NCI-H524 treated with DMSO at 0.1 percent for 48 hours (cell line): ENCODE results near the gene SPIRE2.
A peak's percentile ranks its signal among the peaks of the same experiment; 100 is the strongest.
"Not testable (repeated sequence)": the region's sequence is repeated elsewhere in the genome, so short reads cannot be mapped to it uniquely, and the experiment has no call there.

ENCODE experiments used
- DNase-seq: peaks from one replicate; lab custom pipeline; 2025; lab: John Stamatoyannopoulos, UW

SPIRE2 gene

GRCh38 chr16:89867918-89868317 is 39.6 kb downstream of the SPIRE2 start:
- DNase-seq: no peak

- no peak for DNase-seq
Measured at GRCh38 chr16:89869911-89870310, 41.6 kb downstream of the SPIRE2 start.

GRCh38 chr16:89870440-89870839 is 42.2 kb downstream of the SPIRE2 start:
- no peak for DNase-seq

- no peak for DNase-seq
Measured at GRCh38 chr16:89871895-89872294, 43.6 kb downstream of the SPIRE2 start.

- DNase-seq: peak; percentile 54
Measured at GRCh38 chr16:89873109-89873971, 45.1 kb downstream of the SPIRE2 start, which contains the start of gene TCF25. Gene TCF25, plus strand, starts transcription at chr16:89873592. Its CDS starts 76 bp downstream, at chr16:89873668.

GRCh38 chr16:89873972-89874689 is 45.9 kb downstream of the SPIRE2 start:
- DNase-seq: peak; percentile 5

- DNase-seq: not testable (repeated sequence)
Measured at GRCh38 chr16:89879123-89879522, 50.8 kb downstream of the SPIRE2 start.

GRCh38 chr16:89880477-89881367 is 52.4 kb downstream of the SPIRE2 start:
- no peak for DNase-seq

- no peak for DNase-seq
Measured at GRCh38 chr16:89881368-89881730, 53.1 kb downstream of the SPIRE2 start.

- DNase-seq: no peak
Measured at GRCh38 chr16:89883346-89884040, 55.2 kb downstream of the SPIRE2 start.

GRCh38 chr16:89884041-89884421 is 55.8 kb downstream of the SPIRE2 start:
- DNase-seq: no peak

GRCh38 chr16:89887243-89887642 is 59.0 kb downstream of the SPIRE2 start:
- no peak for DNase-seq

GRCh38 chr16:89890200-89890599 is 61.9 kb downstream of the SPIRE2 start:
- no peak for DNase-seq

- DNase-seq: no peak
Measured at GRCh38 chr16:89890886-89891657, 62.8 kb downstream of the SPIRE2 start.

GRCh38 chr16:89892055-89892630 is 63.9 kb downstream of the SPIRE2 start:
- DNase-seq: no peak

GRCh38 chr16:89892635-89893034 is 64.4 kb downstream of the SPIRE2 start:
- DNase-seq: no peak

- DNase-seq: no peak
Measured at GRCh38 chr16:89893642-89894548, 65.6 kb downstream of the SPIRE2 start.

GRCh38 chr16:89895482-89896250 is 67.4 kb downstream of the SPIRE2 start:
- DNase-seq: no peak

- DNase-seq: no peak
Measured at GRCh38 chr16:89897204-89897603, 68.9 kb downstream of the SPIRE2 start.
